Brain pericyte (primary cell): Measurements from ENCODE around the gene MBP.

Experiments
- DNase-seq: peaks from one replicate; pipeline ENCODE4 v3.0.0-alpha.2; 2012; ENCODE audit warnings: low read depth, low spot score

MBP gene

GRCh38 chr18:77151033-77151771 is 18.6 kb upstream of the MBP start:
- no peak for DNase-seq

- DNase-seq, result no peak
Observed at GRCh38 chr18:77150588-77150987, 18.0 kb upstream of the MBP start.

GRCh38 chr18:77148289-77148688 is 15.7 kb upstream of the MBP start:
- DNase-seq, result no peak

- DNase-seq, result no peak
Observed at GRCh38 chr18:77147418-77147852, 14.9 kb upstream of the MBP start.

GRCh38 chr18:77146249-77147080 is 13.9 kb upstream of the MBP start:
- DNase-seq, result no peak

- no peak for DNase-seq
Observed at GRCh38 chr18:77145364-77145901, 12.8 kb upstream of the MBP start.

- DNase-seq, result no peak
Observed at GRCh38 chr18:77144451-77145118, 12.0 kb upstream of the MBP start.

GRCh38 chr18:77144046-77144445 is 11.5 kb upstream of the MBP start:
- no peak for DNase-seq

GRCh38 chr18:77143196-77143595 is 10.6 kb upstream of the MBP start:
- no peak for DNase-seq

- DNase-seq, result no peak
Observed at GRCh38 chr18:77141401-77142118, 9.0 kb upstream of the MBP start.

- no peak for DNase-seq
Observed at GRCh38 chr18:77140439-77141109, 8.0 kb upstream of the MBP start.

GRCh38 chr18:77140030-77140429 is 7.4 kb upstream of the MBP start:
- no peak for DNase-seq

- DNase-seq, result no peak
Observed at GRCh38 chr18:77139619-77140018, 7.0 kb upstream of the MBP start.

GRCh38 chr18:77138270-77138669 is 5.7 kb upstream of the MBP start:
- DNase-seq, result no peak

- DNase-seq, result no peak
Observed at GRCh38 chr18:77137851-77138250, 5.3 kb upstream of the MBP start.

GRCh38 chr18:77136871-77137665 is 4.5 kb upstream of the MBP start:
- no peak for DNase-seq

GRCh38 chr18:77136076-77136718 is 3.6 kb upstream of the MBP start:
- no peak for DNase-seq

GRCh38 chr18:77135339-77136075 is 2.9 kb upstream of the MBP start:
- no peak for DNase-seq

GRCh38 chr18:77134611-77135010 is 2.0 kb upstream of the MBP start:
- DNase-seq, result no peak
